ENCODE results near the gene FHL2. TPM values are rescaled to one million over a fixed set of nuclear protein-coding genes. Genes with fewer than 3 reads are reported as not detected.

The FHL2 gene
- total and polyA plus RNA-seq, 9 of the 15 experiments (the other 6 are each of a cell fraction or from before 2014, with no cell fraction given), result 7.5 to 33.1 (median 23.9) TPM

DNA sequence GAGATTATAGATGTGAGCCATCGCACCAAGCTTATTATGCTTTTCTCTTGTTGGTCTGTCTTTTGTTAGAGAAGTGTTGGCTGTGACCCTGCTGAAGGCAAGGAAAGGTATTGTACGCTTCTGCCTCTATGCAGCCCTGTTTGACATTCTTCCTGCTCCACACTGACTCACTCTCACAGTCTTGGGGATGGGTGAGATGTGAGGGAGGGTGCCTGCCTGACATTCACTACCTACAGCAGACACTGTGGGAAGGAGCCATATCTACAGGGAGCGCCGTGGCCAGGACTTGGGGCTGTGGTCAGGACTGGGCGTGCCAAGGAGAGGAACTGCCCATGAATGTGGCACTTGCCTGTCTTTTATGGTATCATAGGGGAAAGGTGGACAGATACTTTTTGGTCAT lies 43.9 kb upstream of the FHL2 start:
- no peak for DNase-seq (ENCODE audit: extremely low read depth in 1 of 4, low spot score in 3 of 4)
- no peak for ATAC-seq
- Histone ChIP-seq H3K79me2 (ENCODE audit: control insufficient read depth, insufficient read depth, low read length) (no peaks in the 10 kb centered on the region), H3K4me2 (ENCODE audit: insufficient read depth, low read length) (no peak overlapping the region), H3K9ac (ENCODE audit: insufficient read depth in 1 of 2, low read depth in 2 of 2, low read length in 2 of 2) (no peak overlapping the region), H3K27ac (ENCODE audit: extremely low read depth, low read depth, low read length) (no peak overlapping the region), H3K27me3 (ENCODE audit: control insufficient read depth in 2 of 2, insufficient read depth in 2 of 2, low read length in 2 of 2) (no peaks in the 10 kb centered on the region), H3K36me3 (ENCODE audit: control insufficient read depth, insufficient read depth, low read length) (no peaks in the 10 kb centered on the region), H3K4me3 (no peak overlapping the region), H3K9me1 (ENCODE audit: control insufficient read depth, insufficient read depth, low read length) (no peaks in the 10 kb centered on the region), H2AFZ (ENCODE audit: low read depth, low read length) (no peak overlapping the region), H3K4me1 (replicated peaks in 1 of 2; ENCODE audit: control insufficient read depth in 2 of 2, insufficient read depth in 2 of 2, low read length in 2 of 2) (peaks cover 16 to 19% of the 10 kb centered on the region in 2 experiments), H3K9me3 (replicated peaks; ENCODE audit: control insufficient read depth, insufficient read depth, low read depth, low read length) (no peaks in the 10 kb centered on the region), H4K20me1 (replicated peaks; ENCODE audit: control insufficient read depth, insufficient read depth, low read length) (no peaks in the 10 kb centered on the region)
- 49% methylated on average over 5 of the region's 5 CpGs for WGBS (ENCODE audit: insufficient coverage, low coverage, missing lambda C conversion rate)
- ChIA-PET CTCF (ENCODE audit: low intra/inter-chr PET ratio) (no interaction called here), POLR2A (interaction anchor here (1.2 to 1.4 kb wide), 2 partner anchors 10 to 44 kb away, joined by 3 to 4 read pairs; partner anchors contain the start of gene FHL2)
- FAIRE-seq, result no peak
- TF ChIP-seq ZNF175 (CRISPR knock-in tag; IDR thresholded peaks at IDR 0.05; ENCODE audit: low read depth) (no peak), RB1 (IDR thresholded peaks at IDR 0.05; ENCODE audit: low read depth) (no peak), RAD51 (IDR thresholded peaks at IDR 0.05; ENCODE audit: borderline replicate concordance, low read depth) (no peak)
- TF ChIP-seq, protein P1, sequence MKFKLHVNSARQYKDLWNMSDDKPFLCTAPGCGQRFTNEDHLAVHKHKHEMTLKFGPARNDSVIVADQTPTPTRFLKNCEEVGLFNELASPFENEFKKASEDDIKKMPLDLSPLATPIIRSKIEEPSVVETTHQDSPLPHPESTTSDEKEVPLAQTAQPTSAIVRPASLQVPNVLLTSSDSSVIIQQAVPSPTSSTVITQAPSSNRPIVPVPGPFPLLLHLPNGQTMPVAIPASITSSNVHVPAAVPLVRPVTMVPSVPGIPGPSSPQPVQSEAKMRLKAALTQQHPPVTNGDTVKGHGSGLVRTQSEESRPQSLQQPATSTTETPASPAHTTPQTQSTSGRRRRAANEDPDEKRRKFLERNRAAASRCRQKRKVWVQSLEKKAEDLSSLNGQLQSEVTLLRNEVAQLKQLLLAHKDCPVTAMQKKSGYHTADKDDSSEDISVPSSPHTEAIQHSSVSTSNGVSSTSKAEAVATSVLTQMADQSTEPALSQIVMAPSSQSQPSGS (CRISPR knock-in tag; IDR thresholded peaks at IDR 0.05), result no peak
- TF ChIP-seq, protein P2, sequence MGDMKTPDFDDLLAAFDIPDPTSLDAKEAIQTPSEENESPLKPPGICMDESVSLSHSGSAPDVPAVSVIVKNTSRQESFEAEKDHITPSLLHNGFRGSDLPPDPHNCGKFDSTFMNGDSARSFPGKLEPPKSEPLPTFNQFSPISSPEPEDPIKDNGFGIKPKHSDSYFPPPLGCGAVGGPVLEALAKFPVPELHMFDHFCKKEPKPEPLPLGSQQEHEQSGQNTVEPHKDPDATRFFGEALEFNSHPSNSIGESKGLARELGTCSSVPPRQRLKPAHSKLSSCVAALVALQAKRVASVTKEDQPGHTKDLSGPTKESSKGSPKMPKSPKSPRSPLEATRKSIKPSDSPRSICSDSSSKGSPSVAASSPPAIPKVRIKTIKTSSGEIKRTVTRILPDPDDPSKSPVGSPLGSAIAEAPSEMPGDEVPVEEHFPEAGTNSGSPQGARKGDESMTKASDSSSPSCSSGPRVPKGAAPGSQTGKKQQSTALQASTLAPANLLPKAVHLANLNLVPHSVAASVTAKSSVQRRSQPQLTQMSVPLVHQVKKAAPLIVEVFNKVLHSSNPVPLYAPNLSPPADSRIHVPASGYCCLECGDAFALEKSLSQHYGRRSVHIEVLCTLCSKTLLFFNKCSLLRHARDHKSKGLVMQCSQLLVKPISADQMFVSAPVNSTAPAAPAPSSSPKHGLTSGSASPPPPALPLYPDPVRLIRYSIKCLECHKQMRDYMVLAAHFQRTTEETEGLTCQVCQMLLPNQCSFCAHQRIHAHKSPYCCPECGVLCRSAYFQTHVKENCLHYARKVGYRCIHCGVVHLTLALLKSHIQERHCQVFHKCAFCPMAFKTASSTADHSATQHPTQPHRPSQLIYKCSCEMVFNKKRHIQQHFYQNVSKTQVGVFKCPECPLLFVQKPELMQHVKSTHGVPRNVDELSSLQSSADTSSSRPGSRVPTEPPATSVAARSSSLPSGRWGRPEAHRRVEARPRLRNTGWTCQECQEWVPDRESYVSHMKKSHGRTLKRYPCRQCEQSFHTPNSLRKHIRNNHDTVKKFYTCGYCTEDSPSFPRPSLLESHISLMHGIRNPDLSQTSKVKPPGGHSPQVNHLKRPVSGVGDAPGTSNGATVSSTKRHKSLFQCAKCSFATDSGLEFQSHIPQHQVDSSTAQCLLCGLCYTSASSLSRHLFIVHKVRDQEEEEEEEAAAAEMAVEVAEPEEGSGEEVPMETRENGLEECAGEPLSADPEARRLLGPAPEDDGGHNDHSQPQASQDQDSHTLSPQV (IDR thresholded peaks at IDR 0.05), result no peak
- intact Hi-C loops (cut with micrococcal nuclease), result no loop called here
- no TSS peak for BruUV-seq (replicated peaks)
- in situ Hi-C loops (cut with MboI), result no loop called here
